ENCODE data around the gene P2RY14.

The P2RY14 gene

DNA sequence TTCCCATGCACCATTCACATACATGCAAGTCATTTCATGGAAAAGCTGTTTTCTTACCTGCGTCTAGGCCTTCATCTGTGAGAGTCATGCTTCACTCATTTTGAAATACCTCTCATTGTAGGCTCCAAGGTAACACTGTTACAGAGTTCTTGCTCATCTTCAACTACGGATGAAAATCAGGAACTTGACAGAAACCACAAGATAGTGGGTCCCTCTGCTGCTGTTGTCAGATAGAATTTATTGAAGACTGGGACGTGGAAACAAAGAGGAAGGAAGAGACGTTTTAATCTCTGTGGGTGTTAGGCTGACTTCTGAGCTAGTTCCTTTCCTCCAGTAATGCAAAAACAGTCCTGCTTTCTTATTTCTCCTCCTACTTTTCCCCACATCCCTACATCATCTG is at the start of gene P2RY14:
TSS of gene P2RY14 (minus strand) at position 313 of the 400 bp plus-strand sequence. CDS start 64,226 bp downstream, outside the sequence.
- no peak for DNase-seq (ENCODE audit: low read depth)
- H3K4me3 ChIP-seq (ENCODE audit: control insufficient read depth, low read depth, low read length): no peak within 1 kb of the TSS
- TF ChIP-seq, protein P1, sequence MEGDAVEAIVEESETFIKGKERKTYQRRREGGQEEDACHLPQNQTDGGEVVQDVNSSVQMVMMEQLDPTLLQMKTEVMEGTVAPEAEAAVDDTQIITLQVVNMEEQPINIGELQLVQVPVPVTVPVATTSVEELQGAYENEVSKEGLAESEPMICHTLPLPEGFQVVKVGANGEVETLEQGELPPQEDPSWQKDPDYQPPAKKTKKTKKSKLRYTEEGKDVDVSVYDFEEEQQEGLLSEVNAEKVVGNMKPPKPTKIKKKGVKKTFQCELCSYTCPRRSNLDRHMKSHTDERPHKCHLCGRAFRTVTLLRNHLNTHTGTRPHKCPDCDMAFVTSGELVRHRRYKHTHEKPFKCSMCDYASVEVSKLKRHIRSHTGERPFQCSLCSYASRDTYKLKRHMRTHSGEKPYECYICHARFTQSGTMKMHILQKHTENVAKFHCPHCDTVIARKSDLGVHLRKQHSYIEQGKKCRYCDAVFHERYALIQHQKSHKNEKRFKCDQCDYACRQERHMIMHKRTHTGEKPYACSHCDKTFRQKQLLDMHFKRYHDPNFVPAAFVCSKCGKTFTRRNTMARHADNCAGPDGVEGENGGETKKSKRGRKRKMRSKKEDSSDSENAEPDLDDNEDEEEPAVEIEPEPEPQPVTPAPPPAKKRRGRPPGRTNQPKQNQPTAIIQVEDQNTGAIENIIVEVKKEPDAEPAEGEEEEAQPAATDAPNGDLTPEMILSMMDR (IDR thresholded peaks at IDR 0.05; ENCODE audit: control insufficient read depth, insufficient read depth, low read depth, low read length, missing control alignments): no peak

DNA sequence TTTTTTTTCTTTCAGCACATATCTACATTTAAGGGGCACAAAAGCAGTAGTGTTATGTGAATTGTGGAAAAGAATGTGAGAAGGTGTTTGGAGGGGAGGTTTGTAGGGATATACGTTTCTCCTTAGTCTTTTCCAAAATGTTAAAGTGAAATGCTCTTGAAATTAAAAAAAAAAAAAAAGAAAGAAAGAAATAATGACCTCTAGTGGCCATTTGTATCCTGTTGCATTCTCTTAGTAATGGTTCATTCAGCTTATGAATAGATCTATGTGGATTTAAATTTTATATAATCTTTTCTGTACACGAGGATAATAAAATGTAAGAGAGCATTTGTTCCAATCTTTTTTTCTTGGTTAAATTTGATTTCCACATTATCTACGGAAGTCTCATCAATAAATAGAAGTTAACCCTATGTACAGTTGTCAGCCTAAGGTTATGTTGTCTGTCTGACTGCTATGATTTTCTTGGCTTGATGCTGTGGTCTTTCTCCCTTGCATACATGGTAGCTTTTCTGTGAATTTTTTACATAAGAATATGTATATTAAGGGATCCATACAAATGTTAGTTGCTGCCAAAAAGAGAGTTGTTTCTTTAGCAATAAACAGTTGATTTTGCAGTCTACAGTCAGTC is 49.3 kb upstream of the P2RY14 start:
- DNase-seq (ENCODE audit: low read depth): no peak
- TF ChIP-seq, protein P1 (IDR thresholded peaks at IDR 0.05; ENCODE audit: control insufficient read depth, insufficient read depth, low read depth, low read length, missing control alignments): peak; percentile 40
- no peak overlapping the region for H3K4me3 ChIP-seq (ENCODE audit: control insufficient read depth, low read depth, low read length)

DNA sequence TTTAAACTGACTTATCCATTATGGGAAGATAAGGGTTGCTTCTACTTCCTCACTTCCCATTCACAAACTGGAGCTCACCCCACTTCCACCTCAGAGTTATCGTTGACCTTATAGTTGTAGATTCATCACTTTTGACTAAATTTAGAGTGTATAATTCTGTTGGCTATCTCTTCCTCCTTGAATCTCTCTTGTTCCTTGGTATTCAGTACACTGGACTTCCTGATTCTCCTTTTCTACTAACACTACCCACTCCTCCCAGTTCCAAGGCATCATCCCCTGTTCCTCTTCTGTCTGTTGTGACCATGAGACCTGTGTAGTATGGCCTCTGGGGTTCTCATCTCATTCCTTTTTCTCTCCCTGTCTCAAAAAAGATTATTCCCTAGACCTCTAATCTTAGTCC is 44.2 kb upstream of the P2RY14 start:
- TF ChIP-seq, protein P1 (IDR thresholded peaks at IDR 0.05; ENCODE audit: control insufficient read depth, insufficient read depth, low read depth, low read length, missing control alignments): no peak
- DNase-seq (ENCODE audit: low read depth): no peak

DNA sequence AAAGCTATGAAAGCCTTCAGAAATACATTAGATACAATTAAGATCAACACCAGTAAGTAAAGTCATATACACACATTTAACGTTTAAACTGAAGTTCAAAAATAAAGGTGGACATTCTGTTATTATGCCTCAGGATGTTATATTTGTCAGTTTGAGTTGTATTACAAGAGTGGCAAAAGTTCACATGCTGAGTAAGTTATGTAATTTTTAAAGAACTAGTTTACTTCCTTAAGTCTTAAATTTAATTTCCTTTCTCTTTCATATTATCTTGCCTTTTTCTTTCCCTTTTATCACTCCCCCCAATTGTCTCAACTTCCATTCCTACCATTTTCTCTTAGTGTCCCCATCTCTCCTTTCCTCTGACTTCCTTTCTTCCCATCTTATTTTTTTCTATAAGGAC is 43.2 kb upstream of the P2RY14 start:
- no peak for DNase-seq (ENCODE audit: low read depth)
- TF ChIP-seq, protein P1 (IDR thresholded peaks at IDR 0.05; ENCODE audit: control insufficient read depth, insufficient read depth, low read depth, low read length, missing control alignments): no peak
- H3K4me3 ChIP-seq (ENCODE audit: control insufficient read depth, low read depth, low read length): no peak overlapping the region

More for the DNA sequence above, 44.2 kb upstream of the P2RY14 start:
- H3K4me3 ChIP-seq (ENCODE audit: control insufficient read depth, low read depth, low read length): no peak overlapping the region

DNA sequence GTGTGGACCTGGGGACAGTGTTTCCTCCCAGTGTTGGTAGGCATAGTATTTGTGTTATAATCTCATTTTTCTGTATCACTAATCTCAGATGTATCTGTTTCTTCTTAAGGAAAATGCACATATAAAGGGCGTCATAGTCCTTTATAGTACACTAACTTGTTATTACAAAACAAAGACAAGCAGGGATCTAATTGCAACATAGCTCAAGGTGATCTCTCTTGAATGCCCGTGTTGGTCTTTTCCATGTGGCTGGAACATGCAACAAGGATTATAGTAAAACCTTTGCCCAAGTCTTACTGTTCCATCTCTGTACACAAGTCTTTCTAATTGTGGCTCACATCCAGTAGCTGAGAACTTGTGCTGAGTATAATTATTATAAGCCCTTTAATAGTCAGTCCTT is 41.8 kb upstream of the P2RY14 start:
- TF ChIP-seq, protein P1 (IDR thresholded peaks at IDR 0.05; ENCODE audit: control insufficient read depth, insufficient read depth, low read depth, low read length, missing control alignments): no peak
- no peak overlapping the region for H3K4me3 ChIP-seq (ENCODE audit: control insufficient read depth, low read depth, low read length)
- DNase-seq (ENCODE audit: low read depth): no peak

DNA sequence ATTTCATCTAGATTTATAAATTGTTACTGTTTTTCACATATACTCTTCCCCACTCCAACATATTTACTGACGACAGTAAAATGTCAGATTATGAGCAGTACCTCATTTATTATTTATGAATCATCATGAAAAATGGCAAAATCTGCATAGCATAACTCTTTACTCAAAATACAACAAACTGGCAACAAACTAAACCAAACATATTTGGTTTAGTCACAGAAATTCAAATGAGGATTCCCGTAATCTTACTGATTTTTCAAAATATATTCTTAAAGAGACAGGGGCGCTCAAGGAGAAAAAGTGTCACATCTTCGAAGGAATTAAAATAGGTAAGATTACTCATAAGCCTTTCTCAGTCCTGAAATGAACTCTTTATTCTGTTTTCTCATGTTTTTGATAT is 41.3 kb upstream of the P2RY14 start:
- TF ChIP-seq, protein P1 (IDR thresholded peaks at IDR 0.05; ENCODE audit: control insufficient read depth, insufficient read depth, low read depth, low read length, missing control alignments): no peak
- no peak for DNase-seq (ENCODE audit: low read depth)
- no peak overlapping the region for H3K4me3 ChIP-seq (ENCODE audit: control insufficient read depth, low read depth, low read length)
